Uterus (tissue), 4 donors: ENCODE data around the gene NCBP3. TPM values are rescaled to one million over a fixed set of nuclear protein-coding genes. Genes with fewer than 3 reads are reported as not detected.
"Not testable (repeated sequence)": the region's sequence is repeated elsewhere in the genome, so short reads cannot be mapped to it uniquely, and the experiment has no call there.

Experiments
- DNase-seq, 2 donors: peaks; one replicate each; pipeline ENCODE4 v3.0.0-alpha.2; 2019 to 2020
- H3K27ac ChIP-seq, 2 donors: fragments of 200-600 bp; sonication (generic); 1 replicate in 1 of 2; 2 replicates in 1 of 2; pipeline ENCODE4 v1.5.1; 2016 to 2018
- H3K27me3 ChIP-seq, 2 donors: fragments of 200-600 bp; sonication (generic); one replicate each; pipeline ENCODE4 v1.5.1; 2018 to 2019; ENCODE audit warnings: control low read depth in 1 of 2
- H3K36me3 ChIP-seq, 2 donors: fragments of 200-600 bp; sonication (generic); one replicate each; pipeline ENCODE4 v1.5.1; 2019; ENCODE audit warnings: control low read depth in 1 of 2
- H3K4me1 ChIP-seq, 2 donors: fragments of 200-600 bp; sonication (generic); one replicate each; pipeline ENCODE4 v1.5.1; 2018 to 2019; ENCODE audit warnings: control low read depth in 1 of 2
- H3K4me3 ChIP-seq, 2 donors: fragments of 200-600 bp; sonication (generic); 1 replicate in 1 of 2; 2 replicates in 1 of 2; pipeline ENCODE4 v1.5.1; 2018 to 2019; ENCODE audit warnings: mild to moderate bottlenecking in 1 of 2
- H3K9me3 ChIP-seq, 2 donors: fragments of 200-600 bp; sonication (generic); one replicate each; pipeline ENCODE4 v1.5.1; 2019; ENCODE audit warnings: control low read depth in 1 of 2
- CTCF ChIP-seq, 4 experiments: fragments of 200-600 bp in 2 of 4; fragments of 450-650 bp in 2 of 4; sonication (generic) in 2 of 4; IDR thresholded peaks; one replicate each; pipeline ENCODE4 v1.5.1; 2016 to 2019; ENCODE audit warnings: antibody characterized with exemption in 4 of 4, mild to moderate bottlenecking in 2 of 4, moderate library complexity in 1 of 4
- POLR2A ChIP-seq, 2 donors: fragments of 450-650 bp; IDR thresholded peaks; one replicate each; pipeline ENCODE4 v1.6.1; 2016; ENCODE audit warnings: antibody characterized with exemption in 2 of 2, mild to moderate bottlenecking in 1 of 2, moderate library complexity in 1 of 2
- intact Hi-C: fragments of 100-400 bp; cut with DNase I; formaldehyde crosslinking; loops from one replicate; pipeline ENCODE4 v1.15.1; 2023; ENCODE audit warnings: low total_unique reads
- total RNA-seq, 4 donors: library from RNA; depleted of rRNA in 3 of 4; stranded (reverse); fragments of >200 nt in 3 of 4; gene quantifications; one replicate each; pipeline versions ENCODE4 v1.1.0 to v1.2.4, GENCODE V29; 2014 to 2023
- donor health status: DM: yes; HTN: yes; CAD: no.

Gene NCBP3
- total RNA-seq, 4 donors from 2014 or later, result 16.5 to 46.7 (median 30.1) TPM

GRCh38 chr17:3851461-3852100, 5.5 kb upstream of the NCBP3 start:
- no peak for DNase-seq
- Histone ChIP-seq H3K9me3 (no peaks in the 10 kb centered on the region), H3K4me1 (no peaks in the 10 kb centered on the region), H3K36me3 (no peaks in the 10 kb centered on the region), H3K27me3 (no peaks in the 10 kb centered on the region), H3K4me3 (no peak overlapping the region), H3K27ac (no peak overlapping the region)
- intact Hi-C loops, result no loop called here
- TF ChIP-seq CTCF (IDR thresholded peaks at IDR 0.05) (no peak), POLR2A (IDR thresholded peaks at IDR 0.05) (no peak)

GRCh38 chr17:3848229-3848835, 2.3 kb upstream of the NCBP3 start:
- TF ChIP-seq CTCF (IDR thresholded peaks at IDR 0.05) (no peak), POLR2A (IDR thresholded peaks at IDR 0.05) (no peak)
- intact Hi-C loops, result no loop called here
- DNase-seq, result no peak
- Histone ChIP-seq H3K4me1 (no peaks in the 10 kb centered on the region), H3K27ac (no peak overlapping the region), H3K9me3 (no peaks in the 10 kb centered on the region), H3K27me3 (no peaks in the 10 kb centered on the region), H3K36me3 (no peaks in the 10 kb centered on the region), H3K4me3 (no peak overlapping the region)

GRCh38 chr17:3847165-3847670, 1.2 kb upstream of the NCBP3 start:
- H3K9me3 ChIP-seq, result no peaks in the 10 kb centered on the region
- no peak overlapping the region for H3K4me3 ChIP-seq
- no peak for TF ChIP-seq CTCF (IDR thresholded peaks at IDR 0.05)
- no peak for TF ChIP-seq POLR2A (IDR thresholded peaks at IDR 0.05)
- H3K36me3 ChIP-seq, result no peaks in the 10 kb centered on the region
- H3K4me1 ChIP-seq, result no peaks in the 10 kb centered on the region
- H3K27me3 ChIP-seq, result no peaks in the 10 kb centered on the region
- intact Hi-C loops, result no loop called here
- DNase-seq, result no peak
- H3K27ac ChIP-seq, result no peak overlapping the region

- no peak for DNase-seq
- H3K9me3 ChIP-seq, result no peaks in the 10 kb centered on the region
- H3K27ac ChIP-seq, result no peak overlapping the region
- no peaks in the 10 kb centered on the region for H3K36me3 ChIP-seq
- H3K4me3 ChIP-seq, result peak overlapping the region; percentile 10 to 99
- intact Hi-C loops, result no loop called here
- H3K4me1 ChIP-seq, result no peaks in the 10 kb centered on the region
- no peaks in the 10 kb centered on the region for H3K27me3 ChIP-seq
- no peak for TF ChIP-seq CTCF (IDR thresholded peaks at IDR 0.05)
- no peak for TF ChIP-seq POLR2A (IDR thresholded peaks at IDR 0.05)
These were observed 555 bp upstream of the NCBP3 start for GRCh38 chr17:3846437-3847164.

GRCh38 chr17:3845291-3845620, 790 bp downstream of the NCBP3 start:
- H3K4me3 ChIP-seq, result peak overlapping the region; percentile 93 to 99
- no peaks in the 10 kb centered on the region for H3K36me3 ChIP-seq
- H3K27me3 ChIP-seq, result no peaks in the 10 kb centered on the region
- peak overlapping the region; percentile 84 to 90 for H3K27ac ChIP-seq
- no peaks in the 10 kb centered on the region for H3K9me3 ChIP-seq
- intact Hi-C loops, result no loop called here
- TF ChIP-seq CTCF (IDR thresholded peaks at IDR 0.05) (no peak), POLR2A (IDR thresholded peaks at IDR 0.05) (no peak)
- no peak for DNase-seq
- no peaks in the 10 kb centered on the region for H3K4me1 ChIP-seq

GRCh38 chr17:3844556-3844955, 1.5 kb downstream of the NCBP3 start:
- intact Hi-C loops, H3K36me3 ChIP-seq, H3K4me1 ChIP-seq, H3K4me3 ChIP-seq, DNase-seq, H3K27me3 ChIP-seq, H3K9me3 ChIP-seq, H3K27ac ChIP-seq: not testable (repeated sequence)
